Lung (tissue), 12 donors: Measurements from ENCODE around the gene SHISAL2B. TPM values are rescaled to one million over a fixed set of nuclear protein-coding genes. Genes with fewer than 3 reads are reported as not detected.

Experiments used
- ATAC-seq: fragments of 200-7000 bp; cut with Tn5 transposase; one replicate; pipeline ENCODE4 v1.9.1; 2020; ENCODE audit warnings: moderate number of reproducible peaks; ENCODE audit not compliant: insufficient read depth, low FRiP score
- DNase-seq, 3 donors: peaks; one replicate each; pipeline ENCODE4 v3.0.0-alpha.2; 2013 to 2017
- H3K27ac ChIP-seq, 2 donors: one replicate each; pipeline ENCODE4 v1.5.1; 2013; ENCODE audit warnings: mild to moderate bottlenecking in 2 of 2, moderate library complexity in 2 of 2, control low read depth in 1 of 2, inconsistent platforms in 1 of 2, low read depth in 1 of 2, low read length in 1 of 2
- H3K27me3 ChIP-seq, 3 donors: one replicate each; pipeline ENCODE4 v1.5.1; 2013; ENCODE audit warnings: low read length in 2 of 3; ENCODE audit not compliant: control insufficient read depth in 3 of 3, insufficient read depth in 3 of 3
- H3K36me3 ChIP-seq, 4 donors: one replicate each; pipeline ENCODE4 v1.5.1; 2013; ENCODE audit warnings: low read length in 4 of 4, mild to moderate bottlenecking in 1 of 4, moderate library complexity in 1 of 4; ENCODE audit not compliant: control insufficient read depth in 4 of 4, insufficient read depth in 4 of 4
- H3K4me1 ChIP-seq, 5 donors: one replicate each; pipeline ENCODE4 v1.5.1; 2013; ENCODE audit warnings: low read length in 5 of 5, mild to moderate bottlenecking in 2 of 5, moderate library complexity in 1 of 5; ENCODE audit not compliant: control insufficient read depth in 5 of 5, insufficient read depth in 5 of 5
- H3K4me3 ChIP-seq: one replicate; pipeline ENCODE4 v1.5.1; 2013; ENCODE audit warnings: mild to moderate bottlenecking, control low read depth, moderate library complexity
- H3K9ac ChIP-seq, 2 donors: one replicate each; pipeline ENCODE4 v1.5.1; 2013; ENCODE audit warnings: low read length in 2 of 2, control low read depth in 1 of 2; ENCODE audit not compliant: insufficient read depth in 1 of 2
- H3K9me3 ChIP-seq, 4 donors: one replicate each; pipeline ENCODE4 v1.5.1; 2013; ENCODE audit warnings: low read length in 3 of 4, mild to moderate bottlenecking in 1 of 4, moderate library complexity in 1 of 4; ENCODE audit not compliant: control insufficient read depth in 4 of 4, insufficient read depth in 3 of 4
- CTCF ChIP-seq: IDR thresholded peaks from 2 replicates; pipeline ENCODE4 v1.5.1; 2012; ENCODE audit warnings: mild to moderate bottlenecking; ENCODE audit errors: control extremely low read depth, extremely low read depth
- whole genome bisulfite sequencing, 2 donors: extraction: QIAGEN DNeasy Blood & Tissue Kit; methylation state at CpG; one replicate each; pipeline ENCODE4 v1.1.7; 2013; 5-methylcytosine and 5-hydroxymethylcytosine counted together
- polyA plus RNA-seq, 2 donors: library from polyadenylated mRNA; stranded (reverse); fragments of 200-250 nt; gene quantifications; one replicate each; pipeline ENCODE4 v1.2.1, GENCODE V29; 2013
- total RNA-seq, 2 donors: library from RNA; depleted of rRNA in 1 of 2; stranded (reverse); fragments of >200 nt in 1 of 2; gene quantifications; one replicate each; pipeline ENCODE4 v1.2.1, GENCODE V29; 2014 to 2021
- donor health status: control.
- donor health status: control.
- donor health status: Bipolar disorder and iron deficiency.
- donor health status: healthy.
- donor health status: DM: yes; HTN: yes; CAD: no.

Gene SHISAL2B
- total and polyA plus RNA-seq, 4 donors = 0.34 to 2.8 TPM; not detected in 2

GRCh38 chr5:64722588-64722987 lies 32.3 kb downstream of the SHISAL2B start:
- H3K4me1 ChIP-seq = no peaks in the 10 kb centered on the region
- no peak for ATAC-seq
- no peak overlapping the region for H3K4me3 ChIP-seq
- no peak overlapping the region for H3K9ac ChIP-seq
- H3K27me3 ChIP-seq = no peaks in the 10 kb centered on the region
- WGBS, 2 donors = 77 to 99% methylated on average over 3 of the region's 3 CpGs
- no peaks in the 10 kb centered on the region for H3K9me3 ChIP-seq
- peaks cover 4 to 13% (median 7%) of the 10 kb centered on the region in 4 donors for H3K36me3 ChIP-seq
- H3K27ac ChIP-seq = no peak overlapping the region
- TF ChIP-seq CTCF = no peak
- no peak for DNase-seq

- ATAC-seq (no peak), DNase-seq (no peak)
- WGBS, 2 donors = 82 to 90% methylated on average over 2 of the region's 2 CpGs
- no peaks in the 10 kb centered on the region for H3K27me3 ChIP-seq
- H3K9ac ChIP-seq = no peak overlapping the region
- no peak for TF ChIP-seq CTCF
- H3K36me3 ChIP-seq = peaks cover 2 to 16% (median 8%) of the 10 kb centered on the region in 4 donors
- H3K4me1 ChIP-seq = no peaks in the 10 kb centered on the region
- no peaks in the 10 kb centered on the region for H3K9me3 ChIP-seq
- H3K4me3 ChIP-seq = no peak overlapping the region
- H3K27ac ChIP-seq = no peak overlapping the region
Measured at GRCh38 chr5:64727150-64727549, 36.8 kb downstream of the SHISAL2B start.

GRCh38 chr5:64742411-64742810 lies 52.1 kb downstream of the SHISAL2B start:
- WGBS, 2 donors = 95% methylated on average over 1 of the region's 1 CpG
- H3K27ac ChIP-seq = no peak overlapping the region

More at GRCh38 chr5:64742411-64742810, 52.1 kb downstream of the SHISAL2B start:
- no peaks in the 10 kb centered on the region for H3K27me3 ChIP-seq
- DNase-seq (no peak), ATAC-seq (no peak)
- no peak for TF ChIP-seq CTCF
- no peaks in the 10 kb centered on the region for H3K9me3 ChIP-seq
- H3K9ac ChIP-seq = no peak overlapping the region
- peaks cover 0 to 3% (median 0%) of the 10 kb centered on the region in 5 donors for H3K4me1 ChIP-seq
- H3K4me3 ChIP-seq = no peak overlapping the region
- peaks cover 2 to 12% (median 9%) of the 10 kb centered on the region in 4 donors for H3K36me3 ChIP-seq
